ENCODE measurements around the gene STAG3.
"Not testable (repeated sequence)": the region's sequence is repeated elsewhere in the genome, so short reads cannot be mapped to it uniquely, and the experiment has no call there.

Gene STAG3

GRCh38 chr7:100212631-100213286 is 35.0 kb downstream of the STAG3 start:
- DNase-seq, result no peak

- no peak for DNase-seq
Observed at GRCh38 chr7:100213672-100214071, 36.0 kb downstream of the STAG3 start.

DNA sequence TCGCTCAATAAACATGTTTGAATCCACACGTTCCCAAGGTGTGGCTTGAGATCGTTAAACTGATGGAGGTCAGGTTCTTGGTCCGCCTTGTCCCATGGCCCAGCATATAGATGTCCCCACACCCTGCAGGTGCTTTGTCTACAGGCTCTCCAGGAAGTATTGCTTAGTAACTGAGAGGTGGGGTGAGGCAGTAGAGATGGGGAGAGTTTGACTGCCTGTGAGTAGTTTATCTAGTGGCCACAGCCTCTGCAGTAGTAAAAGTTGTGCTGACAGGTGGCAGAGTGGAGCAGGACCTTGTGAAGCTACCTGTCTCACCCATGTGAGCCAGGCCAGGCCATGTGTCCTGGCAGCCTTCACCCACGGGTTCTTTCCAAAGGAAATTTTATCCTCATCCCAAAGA is 36.6 kb downstream of the STAG3 start:
- DNase-seq, result not testable (repeated sequence)

- DNase-seq, result no peak
Observed at GRCh38 chr7:100215895-100216294, 38.2 kb downstream of the STAG3 start.

- not testable (repeated sequence) for DNase-seq
Observed at GRCh38 chr7:100217934-100218333, 40.2 kb downstream of the STAG3 start.

DNA sequence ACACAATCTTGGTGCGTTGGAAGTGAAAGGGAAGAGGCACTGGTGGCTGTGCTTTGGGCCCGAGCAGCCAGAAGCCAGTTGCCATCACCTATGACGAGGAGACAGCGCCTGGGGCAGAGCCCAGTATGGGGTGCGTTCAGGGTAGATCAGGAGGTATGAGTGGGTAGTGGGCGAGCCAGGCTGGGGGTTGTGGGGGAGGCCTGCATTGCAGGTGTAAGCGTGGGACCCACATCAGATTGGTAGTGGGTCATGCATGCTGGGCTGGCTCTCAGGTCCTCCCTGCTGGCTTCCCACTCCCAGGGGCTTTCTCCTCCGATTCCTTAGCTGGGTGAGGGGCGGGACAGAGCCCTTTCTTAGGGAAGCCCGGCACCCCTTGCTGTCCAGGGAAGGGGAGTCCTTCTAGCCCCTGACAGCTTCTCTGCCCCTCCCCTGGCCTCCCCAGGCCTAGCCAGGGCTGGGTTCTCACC is 41.6 kb downstream of the STAG3 start:
- no peak for DNase-seq

DNA sequence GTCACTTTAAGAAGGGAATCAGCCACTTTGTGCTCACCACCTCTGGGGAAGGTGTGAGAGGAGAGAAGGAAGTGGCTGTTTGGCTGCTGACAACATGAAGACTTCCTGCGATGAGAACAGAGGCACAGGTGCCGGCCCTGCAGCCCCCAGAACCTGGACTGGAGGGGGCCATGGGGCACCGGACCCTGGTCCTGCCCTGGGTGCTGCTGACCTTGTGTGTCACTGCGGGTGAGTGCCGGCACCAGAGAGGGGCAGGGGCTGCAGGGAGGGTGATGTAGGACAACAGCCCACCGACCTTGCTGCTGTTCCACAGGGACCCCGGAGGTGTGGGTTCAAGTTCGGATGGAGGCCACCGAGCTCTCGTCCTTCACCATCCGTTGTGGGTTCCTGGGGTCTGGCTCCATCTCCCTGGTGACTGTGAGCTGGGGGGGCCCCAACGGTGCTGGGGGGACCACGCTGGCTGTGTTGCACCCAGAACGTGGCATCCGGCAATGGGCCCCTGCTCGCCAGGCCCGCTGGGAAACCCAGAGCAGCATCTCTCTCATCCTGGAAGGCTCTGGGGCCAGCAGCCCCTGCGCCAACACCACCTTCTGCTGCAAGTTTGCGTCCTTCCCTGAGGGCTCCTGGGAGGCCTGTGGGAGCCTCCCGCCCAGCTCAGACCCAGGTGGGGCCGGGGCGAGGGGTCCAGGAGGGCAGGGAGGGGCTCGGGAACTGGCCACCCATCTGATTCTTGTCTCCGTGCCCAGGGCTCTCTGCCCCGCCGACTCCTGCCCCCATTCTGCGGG is 42.3 kb downstream of the STAG3 start, which contains the start of gene PVRIG:
Gene PVRIG (plus strand): TSS at position 149 of the 785 bp plus-strand sequence. CDS start 22 bp downstream, at position 171.
- DNase-seq, result not testable (repeated sequence)

GRCh38 chr7:100220586-100221230 is 43.0 kb downstream of the STAG3 start:
- DNase-seq, result no peak

DNA sequence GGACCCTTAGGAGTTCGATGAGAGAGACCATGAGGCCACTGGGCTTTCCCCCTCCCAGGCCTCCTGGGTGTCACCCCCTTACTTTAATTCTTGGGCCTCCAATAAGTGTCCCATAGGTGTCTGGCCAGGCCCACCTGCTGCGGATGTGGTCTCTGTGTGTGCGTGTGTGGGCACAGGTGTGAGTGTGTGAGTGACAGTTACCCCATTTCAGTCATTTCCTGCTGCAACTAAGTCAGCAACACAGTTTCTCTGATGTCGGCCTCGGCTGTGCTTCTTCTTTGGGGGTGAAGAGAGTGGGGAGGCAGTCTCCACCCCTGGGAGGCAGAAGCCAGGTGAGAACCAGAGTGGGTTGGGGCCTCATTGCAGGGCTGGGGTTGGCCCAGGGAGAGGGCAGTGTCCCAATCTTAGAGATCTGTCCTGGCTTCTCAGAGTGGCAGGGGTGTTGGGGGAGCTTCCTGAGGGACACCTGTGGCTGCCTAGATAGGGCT is 43.6 kb downstream of the STAG3 start:
- no peak for DNase-seq

DNA sequence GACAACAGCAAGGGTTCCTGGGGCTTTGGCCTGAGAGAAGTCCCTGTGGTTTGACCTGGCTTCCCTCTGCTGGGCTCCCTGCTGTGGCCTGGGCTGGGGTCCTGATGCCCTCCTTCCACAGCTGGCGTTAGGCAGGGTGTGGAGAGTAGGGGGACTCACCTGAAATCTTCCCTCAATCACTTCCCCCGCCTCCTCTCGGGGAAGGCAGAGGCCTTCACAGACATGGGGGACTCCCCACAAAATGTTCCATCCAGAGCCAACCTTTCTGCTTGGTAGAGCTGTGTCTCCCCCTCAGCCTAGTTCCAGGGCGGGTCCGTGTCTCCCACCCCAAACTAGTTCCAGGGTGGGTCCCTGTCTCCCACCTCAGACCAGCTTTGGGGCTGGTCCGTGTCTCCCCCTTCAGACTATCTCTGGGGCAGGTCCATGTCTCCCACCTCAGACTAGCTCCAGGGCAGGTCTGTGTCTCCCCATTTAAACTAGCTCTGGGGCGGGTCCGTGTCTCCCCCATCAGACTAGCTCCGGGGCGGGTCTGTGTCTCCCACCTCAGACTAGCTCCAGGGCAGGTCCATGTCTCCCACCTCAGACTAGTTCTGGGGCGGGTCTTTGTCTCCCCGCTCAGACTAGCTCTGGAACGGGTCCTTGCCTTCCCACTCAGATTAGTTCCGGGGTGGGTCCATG is 44.2 kb downstream of the STAG3 start:
- DNase-seq, result no peak

- no peak for DNase-seq
Observed at GRCh38 chr7:100222445-100223132, 44.9 kb downstream of the STAG3 start.

DNA sequence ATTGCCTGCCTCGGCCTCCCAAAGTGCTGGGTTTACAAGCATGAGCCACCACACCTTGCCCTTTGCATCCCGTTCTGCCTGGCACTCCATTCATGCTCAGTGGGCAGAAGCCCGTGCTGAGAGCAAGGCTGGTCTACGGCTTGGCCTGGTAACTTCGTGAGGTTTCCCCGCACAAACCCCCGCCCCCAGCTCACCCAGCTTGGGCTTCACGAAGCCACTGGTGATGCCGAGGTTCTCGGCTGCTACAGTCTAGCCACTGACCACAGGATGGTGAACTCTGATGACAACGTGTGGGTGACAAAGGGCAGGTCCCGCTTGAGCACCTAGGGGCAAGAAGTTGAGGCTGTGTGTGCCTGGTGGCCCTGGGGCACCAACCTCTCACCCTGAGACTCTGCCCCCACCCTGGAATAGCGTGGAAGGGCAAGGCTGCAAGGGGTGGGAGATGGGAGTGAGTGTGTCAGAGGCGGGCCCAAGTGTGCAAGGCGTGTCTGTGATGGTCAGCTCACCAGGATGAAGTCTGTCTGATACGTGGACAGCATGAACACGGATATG is 45.7 kb downstream of the STAG3 start:
- not testable (repeated sequence) for DNase-seq

DNA sequence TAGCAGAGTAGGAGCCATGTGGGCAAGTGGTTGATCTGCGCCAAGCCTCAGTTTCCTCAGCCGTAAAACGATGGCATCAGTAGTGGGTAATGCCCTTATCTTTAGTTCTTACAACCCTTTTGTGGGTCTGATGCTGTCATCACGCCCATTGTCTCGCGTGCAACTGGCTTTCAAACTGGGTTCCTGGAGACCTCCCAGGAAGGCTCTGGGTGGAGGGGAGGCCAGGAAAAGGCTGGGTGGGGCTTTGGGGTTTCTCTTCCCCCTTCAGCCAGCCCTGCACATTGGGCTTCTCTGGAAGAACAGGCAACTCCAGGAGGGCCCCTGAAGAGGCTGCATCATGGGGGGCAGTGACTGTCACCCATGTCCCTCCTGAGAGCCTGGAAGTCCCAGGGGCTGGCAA is 47.2 kb downstream of the STAG3 start:
- not testable (repeated sequence) for DNase-seq

GRCh38 chr7:100234660-100235317 is 57.1 kb downstream of the STAG3 start:
- DNase-seq, result not testable (repeated sequence)

- not testable (repeated sequence) for DNase-seq
Observed at GRCh38 chr7:100239975-100240374, 62.3 kb downstream of the STAG3 start.

- DNase-seq, result not testable (repeated sequence)
Observed at GRCh38 chr7:100243385-100243784, 65.7 kb downstream of the STAG3 start.

- not testable (repeated sequence) for DNase-seq
Observed at GRCh38 chr7:100244988-100245605, 67.4 kb downstream of the STAG3 start.

- DNase-seq, result not testable (repeated sequence)
Observed at GRCh38 chr7:100246121-100246864, 68.6 kb downstream of the STAG3 start.

DNA sequence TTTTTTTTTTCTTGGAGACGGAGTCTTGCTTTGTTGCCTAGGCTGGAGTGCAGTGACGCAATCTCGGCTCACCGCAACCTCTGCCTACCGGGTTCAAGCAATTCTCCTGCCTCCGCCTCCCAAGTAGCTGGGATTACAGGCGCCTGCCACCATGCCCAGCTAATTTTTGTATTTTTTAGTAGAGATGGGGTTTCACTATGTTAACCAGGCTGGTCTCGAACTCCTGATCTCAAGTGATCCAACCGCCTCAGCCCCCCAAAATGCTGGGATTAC is 69.1 kb downstream of the STAG3 start:
- DNase-seq, result not testable (repeated sequence)

- DNase-seq, result peak; percentile 78
Observed at GRCh38 chr7:100247152-100247757, 69.5 kb downstream of the STAG3 start.
